Measurements from ENCODE around the gene RALGAPA2.

Gene RALGAPA2

DNA sequence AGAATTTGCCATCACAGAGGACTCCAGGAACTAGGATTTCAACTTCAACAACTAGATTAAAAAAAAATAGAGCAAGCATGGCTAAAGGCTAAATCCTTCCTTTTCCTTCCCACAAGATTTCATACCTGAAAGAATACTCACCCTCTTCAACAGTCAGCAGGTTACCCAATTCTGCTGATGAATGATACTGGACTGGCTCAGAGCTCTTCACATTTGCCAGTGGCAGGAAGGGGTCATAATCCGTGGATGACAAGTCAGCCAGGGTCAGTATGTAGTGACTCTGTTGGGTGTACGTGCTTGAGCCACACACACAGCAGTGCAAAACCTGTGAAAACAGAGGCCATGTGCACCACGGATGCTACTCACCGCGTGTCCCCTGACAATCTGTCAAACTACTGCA is 191.7 kb downstream of the RALGAPA2 start:
- no peak for DNase-seq (ENCODE audit: low read depth)
- H3K4me3 ChIP-seq (ENCODE audit: low read depth, low read length): no peak overlapping the region
- TF ChIP-seq, protein P1, sequence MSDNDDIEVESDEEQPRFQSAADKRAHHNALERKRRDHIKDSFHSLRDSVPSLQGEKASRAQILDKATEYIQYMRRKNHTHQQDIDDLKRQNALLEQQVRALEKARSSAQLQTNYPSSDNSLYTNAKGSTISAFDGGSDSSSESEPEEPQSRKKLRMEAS (IDR thresholded peaks at IDR 0.05; ENCODE audit: low read depth, low read length): no peak
- TF ChIP-seq POLR2A (IDR thresholded peaks at IDR 0.05; ENCODE audit: extremely low read depth, insufficient read length) (no peak), MYC (IDR thresholded peaks at IDR 0.05; ENCODE audit: low read depth, low read length) (no peak)
- TF ChIP-seq, protein P2, sequence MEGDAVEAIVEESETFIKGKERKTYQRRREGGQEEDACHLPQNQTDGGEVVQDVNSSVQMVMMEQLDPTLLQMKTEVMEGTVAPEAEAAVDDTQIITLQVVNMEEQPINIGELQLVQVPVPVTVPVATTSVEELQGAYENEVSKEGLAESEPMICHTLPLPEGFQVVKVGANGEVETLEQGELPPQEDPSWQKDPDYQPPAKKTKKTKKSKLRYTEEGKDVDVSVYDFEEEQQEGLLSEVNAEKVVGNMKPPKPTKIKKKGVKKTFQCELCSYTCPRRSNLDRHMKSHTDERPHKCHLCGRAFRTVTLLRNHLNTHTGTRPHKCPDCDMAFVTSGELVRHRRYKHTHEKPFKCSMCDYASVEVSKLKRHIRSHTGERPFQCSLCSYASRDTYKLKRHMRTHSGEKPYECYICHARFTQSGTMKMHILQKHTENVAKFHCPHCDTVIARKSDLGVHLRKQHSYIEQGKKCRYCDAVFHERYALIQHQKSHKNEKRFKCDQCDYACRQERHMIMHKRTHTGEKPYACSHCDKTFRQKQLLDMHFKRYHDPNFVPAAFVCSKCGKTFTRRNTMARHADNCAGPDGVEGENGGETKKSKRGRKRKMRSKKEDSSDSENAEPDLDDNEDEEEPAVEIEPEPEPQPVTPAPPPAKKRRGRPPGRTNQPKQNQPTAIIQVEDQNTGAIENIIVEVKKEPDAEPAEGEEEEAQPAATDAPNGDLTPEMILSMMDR (IDR thresholded peaks at IDR 0.05; ENCODE audit: low read depth, low read length): no peak

DNA sequence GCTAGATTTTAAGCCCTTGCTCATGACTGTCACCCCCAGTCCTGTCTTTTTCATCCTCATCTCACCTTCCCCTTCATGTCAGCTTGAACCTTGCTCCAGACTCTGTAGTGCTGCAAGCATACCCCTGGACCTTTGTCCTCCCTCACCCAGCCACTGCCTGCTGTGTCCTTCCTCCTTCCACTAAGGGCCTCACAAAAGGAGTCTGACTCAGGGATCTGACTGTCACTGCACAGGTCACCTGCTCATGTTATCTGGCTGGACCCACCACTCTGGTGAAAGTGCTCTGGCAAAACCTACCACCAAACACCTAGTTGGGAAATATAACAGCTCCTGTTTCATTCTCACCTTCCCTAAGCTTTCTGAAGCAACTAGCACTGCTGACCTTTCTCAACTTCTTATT is 193.2 kb downstream of the RALGAPA2 start:
- no peak for DNase-seq (ENCODE audit: low read depth)
- H3K4me3 ChIP-seq (ENCODE audit: low read depth, low read length): no peak overlapping the region
- TF ChIP-seq POLR2A (IDR thresholded peaks at IDR 0.05; ENCODE audit: extremely low read depth, insufficient read length) (no peak), MYC (IDR thresholded peaks at IDR 0.05; ENCODE audit: low read depth, low read length) (no peak)
- TF ChIP-seq, protein P1 (IDR thresholded peaks at IDR 0.05; ENCODE audit: low read depth, low read length): no peak

DNA sequence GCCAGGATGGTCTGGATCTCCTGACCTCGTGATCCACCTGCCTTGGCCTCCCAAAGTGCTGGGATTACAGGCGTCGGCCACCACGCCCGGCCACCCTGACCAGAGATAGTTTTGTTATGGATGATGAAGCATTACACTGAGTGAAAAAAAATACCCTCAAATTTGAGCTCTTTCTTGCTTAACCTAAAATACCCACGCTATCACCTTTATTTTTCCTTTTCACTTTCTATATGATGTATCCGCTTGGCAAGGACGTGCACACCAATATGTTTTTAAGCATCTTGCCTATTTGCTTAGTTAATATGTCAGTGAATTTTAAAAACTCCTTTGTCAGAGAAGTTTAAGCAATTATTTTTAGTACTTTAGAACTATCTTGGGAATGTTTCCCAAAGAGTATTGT is 194.2 kb downstream of the RALGAPA2 start:
- no peak for DNase-seq (ENCODE audit: low read depth)
- TF ChIP-seq MYC (IDR thresholded peaks at IDR 0.05; ENCODE audit: low read depth, low read length): no peak
- TF ChIP-seq, protein P2 (IDR thresholded peaks at IDR 0.05; ENCODE audit: low read depth, low read length): no peak
- no peak for TF ChIP-seq POLR2A (IDR thresholded peaks at IDR 0.05; ENCODE audit: extremely low read depth, insufficient read length)
- TF ChIP-seq, protein P1 (IDR thresholded peaks at IDR 0.05; ENCODE audit: low read depth, low read length): no peak
- no peak overlapping the region for H3K4me3 ChIP-seq (ENCODE audit: low read depth, low read length)

DNA sequence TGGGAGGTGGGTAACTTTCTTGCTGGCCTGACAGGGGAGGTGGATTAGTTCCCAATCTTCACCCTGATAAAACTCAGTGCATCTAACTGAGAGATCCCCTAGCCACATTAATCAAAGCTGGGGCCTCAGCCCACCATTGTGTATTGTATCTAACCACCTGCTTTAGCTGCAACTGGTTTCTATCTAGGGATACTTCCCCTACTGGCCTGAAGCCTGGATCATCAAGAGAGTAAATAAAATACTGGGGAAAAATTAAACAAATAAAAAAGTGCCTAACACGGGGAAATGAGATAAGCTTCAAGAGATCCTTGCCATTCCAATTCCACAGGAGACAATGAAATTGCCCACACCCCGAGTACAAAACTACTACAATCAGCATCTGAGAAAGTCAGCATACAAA is 195.1 kb downstream of the RALGAPA2 start:
- no peak for DNase-seq (ENCODE audit: low read depth)
- TF ChIP-seq, protein P2 (IDR thresholded peaks at IDR 0.05; ENCODE audit: low read depth, low read length): no peak
- TF ChIP-seq MYC (IDR thresholded peaks at IDR 0.05; ENCODE audit: low read depth, low read length) (no peak), POLR2A (IDR thresholded peaks at IDR 0.05; ENCODE audit: extremely low read depth, insufficient read length) (no peak)
- TF ChIP-seq, protein P1 (IDR thresholded peaks at IDR 0.05; ENCODE audit: low read depth, low read length): no peak
- no peak overlapping the region for H3K4me3 ChIP-seq (ENCODE audit: low read depth, low read length)

DNA sequence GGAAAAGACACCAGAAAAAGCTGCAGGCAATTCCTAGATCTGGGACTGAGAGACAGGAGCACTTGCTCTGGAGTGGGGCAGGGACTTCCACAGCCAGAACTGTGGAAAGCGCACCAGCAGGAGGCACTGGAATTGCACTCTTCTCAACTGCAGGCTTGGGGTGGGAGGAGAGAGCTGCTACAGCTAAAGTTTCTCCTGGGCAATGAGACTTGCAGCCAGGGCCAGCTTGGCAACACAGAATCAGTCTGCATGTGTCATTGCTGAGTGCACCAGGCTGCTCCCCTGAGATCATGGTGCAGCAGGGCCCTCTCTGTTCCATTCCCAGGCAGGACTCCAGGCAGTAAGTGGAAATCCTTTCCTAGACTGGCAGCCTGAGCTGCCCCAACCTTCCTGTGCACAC is 198.7 kb downstream of the RALGAPA2 start:
- TF ChIP-seq, protein P1 (IDR thresholded peaks at IDR 0.05; ENCODE audit: low read depth, low read length): no peak
- H3K4me3 ChIP-seq (ENCODE audit: low read depth, low read length): no peak overlapping the region
- no peak for DNase-seq (ENCODE audit: low read depth)

DNA sequence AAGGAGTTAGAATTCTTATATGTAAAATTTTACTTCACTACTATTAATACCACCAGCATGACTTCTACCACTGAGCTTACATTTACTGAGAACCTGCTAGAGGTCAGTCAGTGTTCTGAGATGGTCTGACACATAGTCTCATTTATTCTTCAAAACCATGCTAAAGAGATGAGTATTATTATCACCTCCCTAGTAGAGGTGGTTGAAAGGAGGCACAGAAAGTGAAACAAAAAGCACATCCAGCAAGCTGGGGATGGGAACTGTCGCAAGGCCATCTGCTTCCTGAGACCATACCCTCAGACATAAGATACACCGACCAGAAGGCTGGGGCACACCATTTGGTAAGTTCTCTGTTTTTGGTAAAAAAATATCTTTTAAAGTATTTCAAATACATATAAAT is 206.9 kb downstream of the RALGAPA2 start:
- TF ChIP-seq POLR2A (IDR thresholded peaks at IDR 0.05; ENCODE audit: extremely low read depth, insufficient read length) (no peak), MYC (IDR thresholded peaks at IDR 0.05; ENCODE audit: low read depth, low read length) (no peak)
- TF ChIP-seq, protein P1 (IDR thresholded peaks at IDR 0.05; ENCODE audit: low read depth, low read length): no peak
- TF ChIP-seq, protein P2 (IDR thresholded peaks at IDR 0.05; ENCODE audit: low read depth, low read length): no peak
- H3K4me3 ChIP-seq (ENCODE audit: low read depth, low read length): no peak overlapping the region
- DNase-seq (ENCODE audit: low read depth): peak; percentile 34
